Liver (tissue), 9 donors: ENCODE measurements around the gene KDM3B. TPM values are rescaled to one million over a fixed set of nuclear protein-coding genes. Genes with fewer than 3 reads are reported as not detected.

Experiments
- DNase-seq: peaks from one replicate; pipeline ENCODE4 v3.0.0-alpha.2; 2017; ENCODE audit warnings: low spot score
- H3K27ac ChIP-seq, 2 donors: one replicate each; pipeline ENCODE4 v1.7.0; 2013; ENCODE audit warnings: inconsistent platforms in 2 of 2, low read length in 2 of 2, control low read depth in 1 of 2, low read depth in 1 of 2, mild to moderate bottlenecking in 1 of 2
- H3K27me3 ChIP-seq, 4 donors: one replicate each; pipeline versions ENCODE4 v1.6.1 to v1.7.0; 2013; ENCODE audit warnings: low read length in 3 of 4, inconsistent platforms in 1 of 4, mild to moderate bottlenecking in 1 of 4, moderate library complexity in 1 of 4; ENCODE audit not compliant: control insufficient read depth in 4 of 4, insufficient read depth in 4 of 4
- H3K36me3 ChIP-seq, 4 donors: one replicate each; pipeline versions ENCODE4 v1.6.1 to v1.7.0; 2013; ENCODE audit warnings: low read length in 3 of 4, mild to moderate bottlenecking in 3 of 4, low read depth in 1 of 4, moderate library complexity in 1 of 4; ENCODE audit not compliant: control insufficient read depth in 4 of 4, insufficient read depth in 3 of 4
- H3K4me1 ChIP-seq, 4 donors: one replicate each; pipeline versions ENCODE4 v1.6.1 to v1.7.0; 2013; ENCODE audit warnings: low read length in 3 of 4, mild to moderate bottlenecking in 3 of 4, moderate library complexity in 1 of 4; ENCODE audit not compliant: control insufficient read depth in 4 of 4, insufficient read depth in 4 of 4
- H3K4me3 ChIP-seq, 3 donors: one replicate each; pipeline versions ENCODE4 v1.6.1 to v1.7.0; 2013; ENCODE audit warnings: low read length in 3 of 3, control low read depth in 1 of 3, low read depth in 1 of 3, mild to moderate bottlenecking in 1 of 3
- H3K9ac ChIP-seq, 2 donors: one replicate each; pipeline ENCODE4 v1.7.0; 2013; ENCODE audit warnings: low read length in 2 of 2, mild to moderate bottlenecking in 2 of 2, moderate library complexity in 2 of 2, control low read depth in 1 of 2, low read depth in 1 of 2
- H3K9me3 ChIP-seq, 4 donors: one replicate each; pipeline versions ENCODE4 v1.6.1 to v1.7.0; 2013; ENCODE audit warnings: low read length in 3 of 4; ENCODE audit not compliant: control insufficient read depth in 4 of 4
- ATF3 ChIP-seq: IDR thresholded peaks from 2 replicates; pipeline ENCODE4 v1.6.1; 2016; ENCODE audit warnings: antibody characterized with exemption
- CTCF ChIP-seq: fragments of 150-350 bp; IDR thresholded peaks from 2 replicates; pipeline ENCODE4 v1.5.1; 2017; ENCODE audit warnings: improper control_type of control experiment, low read depth, low read length; ENCODE audit not compliant: missing input control
- EGR1 ChIP-seq, 2 donors: IDR thresholded peaks; 2 replicates each; pipeline ENCODE4 v1.6.1; 2016 to 2018; ENCODE audit warnings: antibody characterized with exemption in 2 of 2, low read depth in 2 of 2
- FOXA1 ChIP-seq: IDR thresholded peaks from 2 replicates; pipeline ENCODE4 v1.6.1; 2016; ENCODE audit warnings: antibody characterized with exemption
- FOXA2 ChIP-seq: IDR thresholded peaks from 2 replicates; pipeline ENCODE4 v1.6.1; 2016; ENCODE audit warnings: antibody characterized with exemption
- GABPA ChIP-seq, 2 donors: IDR thresholded peaks in 1 of 2; conservative IDR thresholded peaks in 1 of 2; 2 replicates each; pipeline ENCODE4 v1.6.1; 2016; ENCODE audit warnings: antibody characterized with exemption in 2 of 2, mild to moderate bottlenecking in 1 of 2, moderate library complexity in 1 of 2
- HNF4G ChIP-seq: IDR thresholded peaks from 2 replicates; pipeline ENCODE4 v1.6.1; 2016; ENCODE audit warnings: antibody characterized with exemption
- JUND ChIP-seq, 2 donors: IDR thresholded peaks; 2 replicates each; pipeline ENCODE4 v1.6.1; 2016; ENCODE audit warnings: antibody characterized with exemption in 2 of 2
- MAX ChIP-seq: IDR thresholded peaks from 2 replicates; pipeline ENCODE4 v1.6.1; 2016; ENCODE audit warnings: antibody characterized with exemption
- NR2F2 ChIP-seq: IDR thresholded peaks from 2 replicates; pipeline ENCODE4 v1.6.1; 2016; ENCODE audit warnings: antibody characterized with exemption
- RAD21 ChIP-seq, 2 donors: IDR thresholded peaks; 2 replicates each; pipeline ENCODE4 v1.6.1; 2016; ENCODE audit warnings: antibody characterized with exemption in 2 of 2, mild to moderate bottlenecking in 2 of 2
- RXRA ChIP-seq, 2 donors: IDR thresholded peaks; 2 replicates each; pipeline ENCODE4 v1.6.1; 2017 to 2018; ENCODE audit warnings: antibody characterized with exemption in 2 of 2, mild to moderate bottlenecking in 1 of 2
- SP1 ChIP-seq: IDR thresholded peaks from 2 replicates; pipeline ENCODE4 v1.6.1; 2018; ENCODE audit warnings: antibody characterized with exemption, mild to moderate bottlenecking
- TAF1 ChIP-seq: conservative IDR thresholded peaks from 2 replicates; pipeline ENCODE4 v1.6.1; 2016; ENCODE audit warnings: antibody characterized with exemption, mild to moderate bottlenecking
- YY1 ChIP-seq: IDR thresholded peaks from 2 replicates; pipeline ENCODE4 v1.6.1; 2016; ENCODE audit warnings: antibody characterized with exemption, mild to moderate bottlenecking
- ZBTB33 ChIP-seq: IDR thresholded peaks from 2 replicates; pipeline ENCODE4 v1.6.1; 2016; ENCODE audit warnings: antibody characterized with exemption
- WGBS: extraction: QIAGEN DNeasy Blood & Tissue Kit; methylation state at CpG from one replicate; pipeline ENCODE4 v1.1.7; 2013; 5-methylcytosine and 5-hydroxymethylcytosine counted together
- polyA plus RNA-seq, 2 donors: library from polyadenylated mRNA; stranded (reverse) in 1 of 2; unstranded in 1 of 2; fragments of 200-250 nt in 1 of 2; fragments of >200 nt in 1 of 2; fragmentation: Nextera tagmentation in 1 of 2; extraction: Ambion mirVana in 1 of 2; gene quantifications; one replicate each; pipeline versions ENCODE4 v1.2.1 to v1.2.3, GENCODE V29; 2013 to 2015
- total RNA-seq, 2 donors: library from RNA; depleted of rRNA; stranded (reverse); fragments of >200 nt; gene quantifications; one replicate each; pipeline ENCODE4 v1.2.3, GENCODE V29; 2014
- donor health status: healthy.
- donor health status: healthy.
- donor health status: healthy.
- donor health status: healthy.
- donor health status: healthy.

The KDM3B gene
- total and polyA plus RNA-seq, 4 donors: 6.8 to 39.6 (median 18.8) TPM

GRCh38 chr5:138449501-138450239 lies 97.2 kb downstream of the KDM3B start:
- Histone ChIP-seq H3K9ac (no peak overlapping the region), H3K9me3 (no peaks in the 10 kb centered on the region), H3K27me3 (no peaks in the 10 kb centered on the region), H3K27ac (no peak overlapping the region), H3K36me3 (no peaks in the 10 kb centered on the region), H3K4me3 (no peak overlapping the region), H3K4me1 (peaks cover 0 to 6% (median under 1%) of the 10 kb centered on the region in 4 donors)
- TF ChIP-seq SP1: no peak
- TF ChIP-seq GABPA (IDR thresholded peaks at IDR 0.05 in 1 of 2, conservative IDR thresholded peaks at IDR 0.05 in 1 of 2): no peak
- TF ChIP-seq ATF3: no peak
- no peak for TF ChIP-seq YY1
- no peak for TF ChIP-seq MAX
- no peak for TF ChIP-seq JUND (IDR thresholded peaks at IDR 0.05)
- no peak for TF ChIP-seq FOXA2
- peak in 1 of 2 donors; percentile 36 for TF ChIP-seq RXRA (IDR thresholded peaks at IDR 0.05)
- TF ChIP-seq RAD21 (IDR thresholded peaks at IDR 0.05): peak; percentile 95 to 97
- TF ChIP-seq HNF4G: no peak
- TF ChIP-seq EGR1 (IDR thresholded peaks at IDR 0.05; ENCODE audit: low read depth in 2 of 2): peak; percentile 92 to 94
- peak; percentile 97 for TF ChIP-seq CTCF
- TF ChIP-seq TAF1: no peak
- no peak for TF ChIP-seq FOXA1
- DNase-seq: peak; percentile 90
- WGBS: 17% methylated on average over 22 of the region's 22 CpGs

GRCh38 chr5:138450971-138451370 lies 98.5 kb downstream of the KDM3B start:
- no peaks in the 10 kb centered on the region for H3K27me3 ChIP-seq
- no peak overlapping the region for H3K9ac ChIP-seq
- WGBS: 94% methylated on average over 5 of the region's 5 CpGs
- H3K4me1 ChIP-seq: peaks cover 0 to 6% (median under 1%) of the 10 kb centered on the region in 4 donors
- no peak for DNase-seq
- no peaks in the 10 kb centered on the region for H3K9me3 ChIP-seq
- H3K27ac ChIP-seq: no peak overlapping the region
- no peak overlapping the region for H3K4me3 ChIP-seq
- H3K36me3 ChIP-seq: no peaks in the 10 kb centered on the region
- TF ChIP-seq YY1: no peak

- Histone ChIP-seq H3K36me3 (no peaks in the 10 kb centered on the region), H3K27ac (no peak overlapping the region), H3K9me3 (no peaks in the 10 kb centered on the region), H3K27me3 (no peaks in the 10 kb centered on the region), H3K4me3 (no peak overlapping the region), H3K4me1 (peaks cover 0 to 6% (median under 1%) of the 10 kb centered on the region in 4 donors), H3K9ac (no peak overlapping the region)
- no peak for TF ChIP-seq NR2F2
- no peak for TF ChIP-seq ATF3
- TF ChIP-seq CTCF: no peak
- no peak for TF ChIP-seq GABPA (IDR thresholded peaks at IDR 0.05 in 1 of 2, conservative IDR thresholded peaks at IDR 0.05 in 1 of 2)
- no peak for TF ChIP-seq ZBTB33
- no peak for TF ChIP-seq FOXA1
- no peak for TF ChIP-seq MAX
- TF ChIP-seq YY1: no peak
- TF ChIP-seq RAD21 (IDR thresholded peaks at IDR 0.05): no peak
- no peak for TF ChIP-seq SP1
- no peak for TF ChIP-seq HNF4G
- no peak for TF ChIP-seq TAF1
- TF ChIP-seq RXRA (IDR thresholded peaks at IDR 0.05): no peak
- DNase-seq: no peak
- whole genome bisulfite sequencing: 95% methylated on average over 6 of the region's 6 CpGs
Observed at GRCh38 chr5:138452720-138453119, 100.2 kb downstream of the KDM3B start.
